ENCODE measurements around the gene TTC34.

- TF ChIP-seq, protein P1, sequence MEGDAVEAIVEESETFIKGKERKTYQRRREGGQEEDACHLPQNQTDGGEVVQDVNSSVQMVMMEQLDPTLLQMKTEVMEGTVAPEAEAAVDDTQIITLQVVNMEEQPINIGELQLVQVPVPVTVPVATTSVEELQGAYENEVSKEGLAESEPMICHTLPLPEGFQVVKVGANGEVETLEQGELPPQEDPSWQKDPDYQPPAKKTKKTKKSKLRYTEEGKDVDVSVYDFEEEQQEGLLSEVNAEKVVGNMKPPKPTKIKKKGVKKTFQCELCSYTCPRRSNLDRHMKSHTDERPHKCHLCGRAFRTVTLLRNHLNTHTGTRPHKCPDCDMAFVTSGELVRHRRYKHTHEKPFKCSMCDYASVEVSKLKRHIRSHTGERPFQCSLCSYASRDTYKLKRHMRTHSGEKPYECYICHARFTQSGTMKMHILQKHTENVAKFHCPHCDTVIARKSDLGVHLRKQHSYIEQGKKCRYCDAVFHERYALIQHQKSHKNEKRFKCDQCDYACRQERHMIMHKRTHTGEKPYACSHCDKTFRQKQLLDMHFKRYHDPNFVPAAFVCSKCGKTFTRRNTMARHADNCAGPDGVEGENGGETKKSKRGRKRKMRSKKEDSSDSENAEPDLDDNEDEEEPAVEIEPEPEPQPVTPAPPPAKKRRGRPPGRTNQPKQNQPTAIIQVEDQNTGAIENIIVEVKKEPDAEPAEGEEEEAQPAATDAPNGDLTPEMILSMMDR (conservative IDR thresholded peaks at IDR 0.05): no peak
- no peak for TF ChIP-seq EZH2 (IDR thresholded peaks at IDR 0.05; ENCODE audit: low read depth)
These were observed 998 bp upstream of the TTC34 start for GRCh38 chr1:2802421-2802961.

Measured in PC-9 (cell line).